ENCODE results near the gene MYZAP.

The MYZAP gene

DNA sequence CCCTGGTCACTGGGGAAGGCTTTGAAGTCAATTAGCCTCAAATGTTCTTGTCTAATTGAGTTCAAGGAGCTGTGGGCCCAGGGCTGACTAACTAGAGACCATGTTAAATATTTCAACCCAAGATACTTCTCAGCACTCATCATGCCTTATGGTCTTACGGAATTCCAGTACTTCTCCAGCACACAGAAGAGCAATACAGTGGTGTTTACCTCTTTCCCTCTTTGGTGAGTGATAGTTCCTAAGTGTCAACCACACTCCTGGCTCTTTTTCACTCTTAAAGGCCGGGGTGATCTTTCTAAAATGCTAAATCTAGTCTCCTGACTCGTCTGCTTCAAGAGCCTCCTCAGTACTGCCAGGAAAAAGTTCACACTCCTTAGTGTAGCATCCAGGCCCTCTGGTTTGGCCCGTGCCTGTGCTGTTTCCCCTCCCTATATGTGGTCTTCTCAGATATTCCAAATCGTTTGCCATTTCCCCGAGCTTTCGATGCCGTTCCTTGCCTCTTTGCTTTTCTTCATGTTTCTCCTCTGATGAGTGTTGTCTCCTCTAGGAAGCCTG is 4.7 kb downstream of the MYZAP start:
- DNase-seq (ENCODE audit: low read depth): no peak
- no peak overlapping the region for H3K4me3 ChIP-seq (ENCODE audit: low read depth, low read length)
- TF ChIP-seq, protein P1, sequence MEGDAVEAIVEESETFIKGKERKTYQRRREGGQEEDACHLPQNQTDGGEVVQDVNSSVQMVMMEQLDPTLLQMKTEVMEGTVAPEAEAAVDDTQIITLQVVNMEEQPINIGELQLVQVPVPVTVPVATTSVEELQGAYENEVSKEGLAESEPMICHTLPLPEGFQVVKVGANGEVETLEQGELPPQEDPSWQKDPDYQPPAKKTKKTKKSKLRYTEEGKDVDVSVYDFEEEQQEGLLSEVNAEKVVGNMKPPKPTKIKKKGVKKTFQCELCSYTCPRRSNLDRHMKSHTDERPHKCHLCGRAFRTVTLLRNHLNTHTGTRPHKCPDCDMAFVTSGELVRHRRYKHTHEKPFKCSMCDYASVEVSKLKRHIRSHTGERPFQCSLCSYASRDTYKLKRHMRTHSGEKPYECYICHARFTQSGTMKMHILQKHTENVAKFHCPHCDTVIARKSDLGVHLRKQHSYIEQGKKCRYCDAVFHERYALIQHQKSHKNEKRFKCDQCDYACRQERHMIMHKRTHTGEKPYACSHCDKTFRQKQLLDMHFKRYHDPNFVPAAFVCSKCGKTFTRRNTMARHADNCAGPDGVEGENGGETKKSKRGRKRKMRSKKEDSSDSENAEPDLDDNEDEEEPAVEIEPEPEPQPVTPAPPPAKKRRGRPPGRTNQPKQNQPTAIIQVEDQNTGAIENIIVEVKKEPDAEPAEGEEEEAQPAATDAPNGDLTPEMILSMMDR (conservative IDR thresholded peaks at IDR 0.05; ENCODE audit: low read depth, low read length): no peak

DNA sequence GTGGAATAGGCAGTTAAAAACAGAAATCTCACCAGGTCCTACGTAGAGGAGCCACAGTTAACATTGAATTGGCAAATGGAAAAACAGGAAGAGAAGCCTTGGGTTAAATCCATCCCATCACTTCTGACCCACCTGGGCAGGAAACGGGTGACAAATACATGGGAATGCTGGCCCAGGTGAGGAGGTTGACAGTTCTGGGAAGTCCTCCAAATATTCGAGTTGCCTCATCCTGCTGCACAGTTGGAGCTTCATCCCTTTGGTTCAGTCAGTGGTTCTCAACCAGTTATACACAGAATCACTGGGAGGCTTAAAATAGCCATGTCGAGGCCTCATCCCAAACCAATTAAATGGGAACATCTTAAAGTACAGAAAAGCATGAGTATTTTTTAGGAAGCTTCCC is 5.3 kb downstream of the MYZAP start:
- peak; percentile 14 for DNase-seq (ENCODE audit: low read depth)
- TF ChIP-seq, protein P1 (conservative IDR thresholded peaks at IDR 0.05; ENCODE audit: low read depth, low read length): no peak
- no peak overlapping the region for H3K4me3 ChIP-seq (ENCODE audit: low read depth, low read length)

DNA sequence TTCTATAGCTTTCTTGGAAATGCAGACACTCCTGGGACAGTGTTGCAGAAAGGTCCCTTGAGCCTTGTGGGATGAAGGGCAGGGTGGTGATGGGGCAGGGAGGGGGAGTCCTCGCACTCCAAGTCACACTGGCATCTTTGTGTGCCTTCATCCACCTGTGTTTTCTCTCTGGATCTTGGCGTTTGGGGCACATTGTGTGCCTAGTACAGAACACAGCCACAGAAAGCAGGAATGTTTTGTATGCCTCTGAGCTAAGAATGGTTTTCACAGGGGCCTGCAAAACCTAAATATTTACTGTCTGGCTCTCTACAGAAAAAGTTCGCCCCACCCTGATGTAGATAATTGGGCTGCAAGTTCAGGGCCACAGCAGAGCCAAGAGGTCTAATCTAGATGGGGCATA is 5.7 kb downstream of the MYZAP start:
- no peak for DNase-seq (ENCODE audit: low read depth)
- no peak overlapping the region for H3K4me3 ChIP-seq (ENCODE audit: low read depth, low read length)
- TF ChIP-seq, protein P1 (conservative IDR thresholded peaks at IDR 0.05; ENCODE audit: low read depth, low read length): no peak

DNA sequence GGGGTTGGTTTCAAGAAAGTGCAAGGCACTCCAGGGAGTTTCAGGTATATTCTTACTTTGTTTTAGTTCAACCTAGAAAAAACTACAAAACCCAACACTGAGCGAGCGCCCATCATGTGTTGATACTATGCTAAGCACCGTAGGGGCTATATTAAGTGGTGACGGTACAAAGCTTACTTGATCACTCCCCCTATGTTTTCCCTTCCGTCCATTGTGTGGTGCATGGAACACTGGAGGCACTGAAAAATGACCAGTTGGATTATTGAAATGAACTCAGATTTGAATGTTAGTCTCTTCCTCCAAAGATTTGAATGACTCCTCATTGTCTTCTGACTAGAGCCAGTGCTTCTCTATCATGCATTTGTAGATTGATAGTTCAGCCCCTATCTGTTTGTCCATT is 6.6 kb downstream of the MYZAP start:
- DNase-seq (ENCODE audit: low read depth): no peak
- H3K4me3 ChIP-seq (ENCODE audit: low read depth, low read length): no peak overlapping the region
- TF ChIP-seq, protein P1 (conservative IDR thresholded peaks at IDR 0.05; ENCODE audit: low read depth, low read length): no peak

DNA sequence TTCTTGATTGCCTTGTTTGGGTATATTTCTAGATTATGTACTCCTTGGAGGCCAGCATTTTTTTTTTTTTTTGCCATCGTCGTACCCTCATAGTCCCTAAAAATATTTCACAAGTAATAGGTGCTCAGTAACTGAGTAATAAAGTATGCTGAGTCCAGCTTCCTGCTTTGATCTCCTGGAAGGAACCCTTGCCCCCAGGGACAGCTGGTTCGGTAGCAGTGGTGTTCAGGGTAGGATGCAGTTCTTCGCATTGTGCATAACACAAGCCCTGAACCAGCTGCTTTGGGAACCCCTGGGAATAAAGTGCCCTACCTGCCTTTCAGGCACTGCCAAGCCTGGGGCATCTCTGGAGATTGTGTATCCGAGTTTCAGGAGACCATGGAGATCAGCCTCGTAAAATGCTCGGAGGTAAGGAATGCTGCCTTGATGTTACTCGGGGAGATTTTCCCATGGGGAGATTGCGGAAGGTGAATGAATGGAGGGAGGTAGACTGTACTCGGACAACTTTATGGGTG is 7.6 kb downstream of the MYZAP start:
- DNase-seq (ENCODE audit: low read depth): no peak
- H3K4me3 ChIP-seq (ENCODE audit: low read depth, low read length): no peak overlapping the region
- TF ChIP-seq, protein P1 (conservative IDR thresholded peaks at IDR 0.05; ENCODE audit: low read depth, low read length): no peak

DNA sequence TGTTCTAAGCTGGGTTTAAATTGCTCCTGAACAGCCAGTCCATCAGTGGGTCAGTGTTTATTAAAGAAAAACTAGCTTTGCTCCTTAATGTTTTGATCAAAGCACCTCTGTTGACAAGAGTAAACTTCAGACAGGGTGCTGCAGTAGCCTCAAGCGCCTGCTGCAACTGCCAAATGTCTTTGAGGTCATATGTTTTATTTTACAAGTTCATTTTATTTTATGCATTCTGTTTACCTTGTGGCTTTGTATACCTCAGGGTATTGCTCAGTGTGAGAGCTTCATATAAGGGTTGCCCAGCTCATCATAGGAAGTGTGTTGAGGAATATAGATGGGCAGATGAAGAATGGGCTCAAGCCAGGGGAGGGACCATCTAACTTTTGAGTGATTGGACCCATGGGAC is 8.5 kb downstream of the MYZAP start:
- no peak for DNase-seq (ENCODE audit: low read depth)
- TF ChIP-seq, protein P1 (conservative IDR thresholded peaks at IDR 0.05; ENCODE audit: low read depth, low read length): no peak
- H3K4me3 ChIP-seq (ENCODE audit: low read depth, low read length): no peak overlapping the region

DNA sequence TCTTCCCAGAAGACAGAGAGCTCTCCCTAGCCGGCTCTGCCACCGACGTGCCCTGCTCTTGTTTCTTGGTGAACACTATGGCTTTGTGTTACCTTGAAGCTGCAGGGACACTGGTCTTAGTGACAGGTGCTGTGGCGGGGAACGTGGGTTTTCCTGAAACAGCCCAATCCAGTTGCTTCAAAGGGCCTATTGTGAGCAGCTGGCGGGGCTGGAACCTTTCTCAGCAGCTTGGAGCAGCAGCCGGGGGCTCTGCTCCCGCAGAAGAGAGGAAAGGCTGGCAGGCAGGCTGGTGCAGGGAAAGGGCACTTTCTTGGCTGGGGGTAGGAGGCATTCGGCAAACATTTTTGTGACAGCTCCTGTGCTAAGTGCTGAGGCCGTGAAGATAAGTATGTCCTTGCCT is 12.8 kb downstream of the MYZAP start:
- DNase-seq (ENCODE audit: low read depth): no peak
- TF ChIP-seq, protein P1 (conservative IDR thresholded peaks at IDR 0.05; ENCODE audit: low read depth, low read length): no peak
- H3K4me3 ChIP-seq (ENCODE audit: low read depth, low read length): no peak overlapping the region
